HG03039 (cell line): ENCODE data around the gene FIBIN.

Source experiments
- ATAC-seq: cut with Tn5 transposase; IDR thresholded peaks from one replicate; pipeline ENCODE4 v1.9.1; 2021; ENCODE audit warnings: mild to moderate bottlenecking, moderate library complexity; ENCODE audit not compliant: unreplicated experiment

The FIBIN gene

GRCh38 chr11:27020751-27021150, 26.8 kb downstream of the FIBIN start:
- no peak for ATAC-seq

GRCh38 chr11:27022659-27023251, 28.8 kb downstream of the FIBIN start:
- no peak for ATAC-seq

GRCh38 chr11:27024865-27025264, 31.0 kb downstream of the FIBIN start:
- no peak for ATAC-seq

- no peak for ATAC-seq
Measured at GRCh38 chr11:27025312-27025955, 31.5 kb downstream of the FIBIN start.

GRCh38 chr11:27025957-27026733, 32.2 kb downstream of the FIBIN start:
- no peak for ATAC-seq

- no peak for ATAC-seq
Measured at GRCh38 chr11:27028561-27028965, 34.7 kb downstream of the FIBIN start.

GRCh38 chr11:27029966-27030365, 36.1 kb downstream of the FIBIN start:
- no peak for ATAC-seq

- ATAC-seq, result no peak
Measured at GRCh38 chr11:27031754-27032153, 37.8 kb downstream of the FIBIN start.

- no peak for ATAC-seq
Measured at GRCh38 chr11:27039873-27040272, 46.0 kb downstream of the FIBIN start.

- no peak for ATAC-seq
Measured at GRCh38 chr11:27040302-27041115, 46.6 kb downstream of the FIBIN start, which contains the start of gene BBOX1. Gene BBOX1 (plus strand): TSS chr11:27040815. CDS start chr11:27055431, 14,616 bp downstream.

- ATAC-seq, result no peak
Measured at GRCh38 chr11:27041141-27041899, 47.4 kb downstream of the FIBIN start.
